ENCODE measurements around the gene DISP3. TPM values are rescaled to one million over a fixed set of nuclear protein-coding genes. Genes with fewer than 3 reads are reported as not detected.

The DISP3 gene
- total and polyA plus RNA-seq, 10 donors = 0.06 to 0.69 (median 0.43) TPM

DNA sequence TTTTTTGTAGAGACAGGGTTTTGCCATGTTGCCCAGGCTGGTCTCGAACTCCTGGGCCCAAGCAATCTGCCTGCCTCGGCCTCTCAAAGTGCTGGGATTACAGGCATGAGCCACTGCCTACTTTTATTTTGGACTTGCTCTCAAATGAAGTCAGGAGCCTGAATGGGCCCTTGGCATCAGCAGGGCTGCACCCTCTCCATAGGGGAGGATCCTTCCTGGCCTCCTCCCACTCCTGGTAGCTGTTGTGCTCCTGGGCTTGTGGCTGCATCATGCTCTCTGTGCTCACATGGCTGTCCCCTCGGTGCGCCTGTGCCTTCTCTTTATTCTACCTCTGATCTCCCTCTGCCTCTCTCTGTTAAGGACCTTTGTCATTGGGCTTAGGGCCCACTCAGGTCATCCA lies 46.4 kb upstream of the DISP3 start:
- H3K4me3 ChIP-seq = no peak overlapping the region
- no peaks in the 10 kb centered on the region for H3K9me3 ChIP-seq
- intact Hi-C loops (cut with DNase I; ENCODE audit: low total_unique reads) = no loop called here
- 65 to 89% (median 77%) methylated on average over 4 of the region's 4 CpGs for WGBS, 5 donors
- H3K4me1 ChIP-seq = no peaks in the 10 kb centered on the region
- no peak overlapping the region for H3K27ac ChIP-seq
- DNase-seq = peak; percentile 58
- TF ChIP-seq POLR2AphosphoS5 (IDR thresholded peaks at IDR 0.05) = no peak
- no peak for TF ChIP-seq POLR2A (IDR thresholded peaks at IDR 0.05)
- TF ChIP-seq, protein P1, sequence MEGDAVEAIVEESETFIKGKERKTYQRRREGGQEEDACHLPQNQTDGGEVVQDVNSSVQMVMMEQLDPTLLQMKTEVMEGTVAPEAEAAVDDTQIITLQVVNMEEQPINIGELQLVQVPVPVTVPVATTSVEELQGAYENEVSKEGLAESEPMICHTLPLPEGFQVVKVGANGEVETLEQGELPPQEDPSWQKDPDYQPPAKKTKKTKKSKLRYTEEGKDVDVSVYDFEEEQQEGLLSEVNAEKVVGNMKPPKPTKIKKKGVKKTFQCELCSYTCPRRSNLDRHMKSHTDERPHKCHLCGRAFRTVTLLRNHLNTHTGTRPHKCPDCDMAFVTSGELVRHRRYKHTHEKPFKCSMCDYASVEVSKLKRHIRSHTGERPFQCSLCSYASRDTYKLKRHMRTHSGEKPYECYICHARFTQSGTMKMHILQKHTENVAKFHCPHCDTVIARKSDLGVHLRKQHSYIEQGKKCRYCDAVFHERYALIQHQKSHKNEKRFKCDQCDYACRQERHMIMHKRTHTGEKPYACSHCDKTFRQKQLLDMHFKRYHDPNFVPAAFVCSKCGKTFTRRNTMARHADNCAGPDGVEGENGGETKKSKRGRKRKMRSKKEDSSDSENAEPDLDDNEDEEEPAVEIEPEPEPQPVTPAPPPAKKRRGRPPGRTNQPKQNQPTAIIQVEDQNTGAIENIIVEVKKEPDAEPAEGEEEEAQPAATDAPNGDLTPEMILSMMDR (IDR thresholded peaks at IDR 0.05 in 8 of 11, conservative IDR thresholded peaks at IDR 0.05 in 3 of 11) = no peak
- H3K27me3 ChIP-seq (replicated peaks in 1 of 7) = peaks cover 0 to 26% (median 0%) of the 10 kb centered on the region in 7 donors
- H3K36me3 ChIP-seq = no peaks in the 10 kb centered on the region

DNA sequence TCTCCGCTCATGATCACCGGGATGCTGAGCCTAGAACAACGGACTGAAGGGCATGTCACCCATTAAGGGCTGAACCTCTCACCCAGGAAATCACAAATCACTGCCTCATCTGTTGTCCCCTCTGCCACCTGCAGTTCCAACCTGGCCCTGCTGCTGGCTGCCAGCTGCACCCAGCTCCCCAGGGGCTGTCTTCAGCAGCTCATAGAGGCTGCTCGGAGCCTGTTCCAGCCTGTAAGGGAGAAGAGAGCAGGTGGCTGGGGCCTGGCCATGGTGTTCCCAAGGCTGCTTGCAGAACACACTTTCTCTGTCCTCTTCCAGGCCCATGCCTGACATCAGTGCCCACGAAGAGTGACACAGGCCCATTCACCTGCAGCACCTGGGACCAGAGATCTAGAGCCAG lies 44.5 kb upstream of the DISP3 start:
- peaks cover 0 to 36% (median 0%) of the 10 kb centered on the region in 7 donors for H3K27me3 ChIP-seq (replicated peaks in 1 of 7)
- intact Hi-C loops (cut with DNase I; ENCODE audit: low total_unique reads) = no loop called here
- no peaks in the 10 kb centered on the region for H3K9me3 ChIP-seq
- no peaks in the 10 kb centered on the region for H3K4me1 ChIP-seq
- TF ChIP-seq POLR2AphosphoS5 (IDR thresholded peaks at IDR 0.05) = no peak
- TF ChIP-seq, protein P1 (IDR thresholded peaks at IDR 0.05 in 8 of 11, conservative IDR thresholded peaks at IDR 0.05 in 3 of 11) = no peak
- TF ChIP-seq POLR2A (IDR thresholded peaks at IDR 0.05) = no peak
- H3K27ac ChIP-seq = no peak overlapping the region
- no peak overlapping the region for H3K4me3 ChIP-seq
- H3K36me3 ChIP-seq = no peaks in the 10 kb centered on the region
- DNase-seq = no peak
- WGBS, 5 donors = 59 to 79% (median 68%) methylated on average over 5 of the region's 5 CpGs

DNA sequence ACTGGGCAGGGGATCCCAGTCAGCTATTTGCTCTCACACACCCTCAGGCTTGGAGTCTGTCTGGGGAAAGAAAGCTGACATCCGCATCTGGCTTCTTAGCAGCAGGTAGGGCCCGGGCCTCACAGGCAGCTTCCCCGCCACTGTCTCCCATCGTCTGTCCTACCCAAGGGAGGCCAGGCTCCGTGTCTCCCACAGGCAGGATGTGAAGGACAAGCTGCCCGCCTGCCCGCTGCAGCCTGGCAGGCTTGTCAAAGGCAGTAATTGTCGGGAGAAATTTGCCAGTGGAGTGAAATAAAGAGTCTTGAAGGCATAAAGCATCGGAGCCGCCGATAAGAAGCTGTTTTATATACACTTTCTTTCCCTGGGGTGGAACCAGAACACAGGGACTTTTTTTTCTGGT lies 44.0 kb upstream of the DISP3 start:
- peaks cover 0 to 40% (median 0%) of the 10 kb centered on the region in 7 donors for H3K27me3 ChIP-seq (replicated peaks in 1 of 7)
- TF ChIP-seq POLR2AphosphoS5 (IDR thresholded peaks at IDR 0.05) (no peak), POLR2A (IDR thresholded peaks at IDR 0.05) (no peak)
- TF ChIP-seq, protein P1 (IDR thresholded peaks at IDR 0.05 in 8 of 11, conservative IDR thresholded peaks at IDR 0.05 in 3 of 11) = no peak
- H3K4me3 ChIP-seq = no peak overlapping the region
- WGBS, 5 donors = 84 to 91% (median 88%) methylated on average over 11 of the region's 11 CpGs
- H3K27ac ChIP-seq = no peak overlapping the region
- intact Hi-C loops (cut with DNase I; ENCODE audit: low total_unique reads) = no loop called here
- no peaks in the 10 kb centered on the region for H3K36me3 ChIP-seq
- no peak for DNase-seq
- H3K9me3 ChIP-seq = no peaks in the 10 kb centered on the region
- H3K4me1 ChIP-seq = no peaks in the 10 kb centered on the region

DNA sequence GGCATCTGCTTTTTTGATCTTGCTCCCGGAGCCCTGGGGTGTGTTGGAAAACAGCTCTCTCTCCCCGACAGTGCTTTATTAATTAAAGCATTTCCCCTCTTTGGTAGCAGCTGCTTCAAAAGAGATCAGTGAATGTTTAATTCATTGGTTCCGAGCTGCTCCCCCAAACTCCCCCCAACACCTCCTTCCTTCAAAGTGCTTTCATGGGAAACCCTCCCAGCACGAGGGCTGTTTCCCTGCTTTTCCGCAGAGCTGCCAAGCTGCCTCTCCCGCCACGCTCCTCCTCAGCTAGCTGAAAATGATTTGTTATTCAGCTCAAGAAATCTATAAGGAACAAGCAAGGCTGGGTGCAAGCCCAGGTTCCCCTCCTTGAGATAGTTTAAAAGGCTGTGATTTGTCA lies 40.0 kb upstream of the DISP3 start:
- Histone ChIP-seq H3K9me3 (no peaks in the 10 kb centered on the region), H3K4me3 (no peak overlapping the region), H3K27ac (no peak overlapping the region), H3K27me3 (replicated peaks in 1 of 7) (peaks cover 0 to 64% (median 0%) of the 10 kb centered on the region in 7 donors), H3K4me1 (no peaks in the 10 kb centered on the region), H3K36me3 (no peaks in the 10 kb centered on the region)
- TF ChIP-seq, protein P1 (IDR thresholded peaks at IDR 0.05 in 8 of 11, conservative IDR thresholded peaks at IDR 0.05 in 3 of 11) = no peak
- TF ChIP-seq POLR2AphosphoS5 (IDR thresholded peaks at IDR 0.05) (no peak), POLR2A (IDR thresholded peaks at IDR 0.05) (no peak)
- no peak for DNase-seq
- WGBS, 5 donors = 64 to 70% (median 65%) methylated on average over 7 of the region's 7 CpGs
- intact Hi-C loops (cut with DNase I; ENCODE audit: low total_unique reads) = no loop called here

Measured in spleen (tissue), 11 donors.